T-helper 22 cell (primary cell): ENCODE results near the gene CCNH.

ENCODE experiments used
- DNase-seq: peaks from one replicate; pipeline ENCODE4 v3.0.0-alpha.2; 2020; ENCODE audit warnings: low read depth

CCNH gene

GRCh38 chr5:87412630-87413342 lies at the start of gene CCNH:
CCNH (minus strand) TSS chr5:87412930; CDS start chr5:87412794, 136 bp downstream.
- DNase-seq, result peak; percentile 95

GRCh38 chr5:87457706-87458105 lies 45.0 kb upstream of the CCNH start:
- no peak for DNase-seq

- DNase-seq, result no peak
Measured at GRCh38 chr5:87453801-87454200, 41.1 kb upstream of the CCNH start.

- no peak for DNase-seq
Measured at GRCh38 chr5:87452837-87453236, 40.1 kb upstream of the CCNH start.

GRCh38 chr5:87442419-87442818 lies 29.7 kb upstream of the CCNH start:
- DNase-seq, result no peak

GRCh38 chr5:87438231-87438630 lies 25.5 kb upstream of the CCNH start:
- DNase-seq, result no peak

- no peak for DNase-seq
Measured at GRCh38 chr5:87437724-87438123, 25.0 kb upstream of the CCNH start.

GRCh38 chr5:87435144-87435694 lies 22.5 kb upstream of the CCNH start:
- DNase-seq, result no peak

- no peak for DNase-seq
Measured at GRCh38 chr5:87434461-87434860, 21.7 kb upstream of the CCNH start.

- no peak for DNase-seq
Measured at GRCh38 chr5:87433945-87434344, 21.2 kb upstream of the CCNH start.

- DNase-seq, result no peak
Measured at GRCh38 chr5:87432460-87432859, 19.7 kb upstream of the CCNH start.

- no peak for DNase-seq
Measured at GRCh38 chr5:87430863-87431457, 18.2 kb upstream of the CCNH start.

- no peak for DNase-seq
Measured at GRCh38 chr5:87423755-87424154, 11.0 kb upstream of the CCNH start.

GRCh38 chr5:87421307-87421706 lies 8.6 kb upstream of the CCNH start:
- no peak for DNase-seq

GRCh38 chr5:87418506-87418905 lies 5.8 kb upstream of the CCNH start:
- DNase-seq, result no peak

- DNase-seq, result no peak
Measured at GRCh38 chr5:87413343-87413645, 564 bp upstream of the CCNH start.

GRCh38 chr5:87411973-87412629 lies 629 bp downstream of the CCNH start:
- peak; percentile 1 for DNase-seq

GRCh38 chr5:87411586-87411972 lies 1.2 kb downstream of the CCNH start:
- no peak for DNase-seq

GRCh38 chr5:87410931-87411330 lies 1.8 kb downstream of the CCNH start:
- no peak for DNase-seq

- no peak for DNase-seq
Measured at GRCh38 chr5:87408204-87408603, 4.5 kb downstream of the CCNH start.

GRCh38 chr5:87405472-87406155 lies 7.1 kb downstream of the CCNH start:
- DNase-seq, result no peak

GRCh38 chr5:87404359-87404758 lies 8.4 kb downstream of the CCNH start:
- DNase-seq, result no peak

GRCh38 chr5:87403899-87404298 lies 8.8 kb downstream of the CCNH start:
- no peak for DNase-seq
